IPS DF 19.7 (cell line): ENCODE data around the gene EFHD2.
"Not testable (repeated sequence)": the region's sequence is repeated elsewhere in the genome, so short reads cannot be mapped to it uniquely, and the experiment has no call there.

Source experiments
- DNase-seq: peaks from one replicate; pipeline ENCODE4 v3.0.0-alpha.2; 2013; ENCODE audit warnings: low read depth, low spot score

Gene EFHD2

DNA sequence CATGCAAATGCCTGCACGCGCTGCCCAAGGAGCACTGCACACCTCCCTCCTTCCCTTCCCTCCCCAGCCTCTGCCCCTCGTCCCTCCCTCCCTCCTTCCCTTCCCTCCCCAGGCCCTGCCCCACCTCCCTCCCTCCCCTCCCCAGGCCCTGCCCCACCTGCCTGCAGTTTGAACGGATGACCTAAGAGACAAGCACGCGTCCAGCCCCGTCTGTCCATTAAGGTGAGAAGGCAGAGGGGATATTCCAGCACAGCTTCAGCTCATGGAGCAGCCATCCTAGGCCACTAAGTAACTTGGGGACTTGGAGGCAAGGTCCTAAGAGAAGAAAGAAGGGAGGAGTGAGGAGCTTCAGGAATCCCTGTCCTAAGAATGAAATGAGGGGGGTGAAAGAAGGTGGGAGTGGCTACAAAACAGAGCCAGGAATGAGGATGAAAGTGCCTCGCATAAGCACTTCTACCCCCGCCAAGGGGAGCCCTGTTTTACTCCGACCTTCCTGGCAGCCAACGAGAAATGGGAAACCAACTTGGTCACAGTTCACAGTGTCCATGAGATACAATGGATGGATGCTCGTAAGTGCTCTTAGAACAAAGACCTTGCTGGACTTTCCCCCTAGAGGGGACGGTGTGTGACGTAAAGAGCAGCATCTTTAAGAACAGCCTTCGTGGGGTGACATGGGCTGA is 21.3 kb upstream of the EFHD2 start:
- DNase-seq: no peak

DNA sequence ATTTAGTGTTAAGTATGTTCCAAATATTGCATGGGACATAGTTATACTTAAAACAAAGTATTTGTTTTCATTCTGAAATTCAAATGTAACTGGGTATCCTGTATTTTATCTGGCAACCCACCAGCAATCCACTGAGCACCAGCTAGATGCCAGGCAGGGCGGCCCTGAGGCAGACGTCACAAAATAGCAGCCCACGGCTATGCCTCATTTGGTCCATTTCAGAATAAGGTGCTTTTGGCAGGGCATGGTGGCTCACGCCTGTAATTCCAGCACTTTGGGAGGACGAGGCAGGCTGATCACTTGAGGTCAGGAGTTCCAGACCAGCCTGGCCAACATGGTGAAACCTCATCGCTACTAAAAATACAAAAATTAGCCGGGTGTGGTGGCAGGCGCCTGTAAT is 19.9 kb upstream of the EFHD2 start:
- not testable (repeated sequence) for DNase-seq

DNA sequence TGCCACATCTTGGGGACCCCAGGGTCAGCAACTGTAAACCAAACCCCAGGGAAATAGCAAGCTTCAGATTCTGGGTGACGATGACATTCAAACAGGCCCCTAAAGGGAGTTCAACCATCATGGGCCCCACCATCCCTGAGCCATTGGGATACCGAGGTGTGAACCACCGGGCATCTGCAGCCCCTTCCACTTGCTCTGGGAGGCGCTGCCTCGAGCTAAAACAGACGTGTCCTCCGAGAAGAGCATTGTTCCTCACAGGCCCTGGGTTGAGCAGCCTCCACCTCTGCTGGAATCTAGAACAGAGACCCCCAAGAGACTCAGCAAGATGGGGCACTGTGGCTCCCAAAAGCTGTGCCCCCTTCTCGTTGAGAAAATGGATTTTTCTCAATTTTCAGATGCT is 19.0 kb upstream of the EFHD2 start:
- DNase-seq: no peak

DNA sequence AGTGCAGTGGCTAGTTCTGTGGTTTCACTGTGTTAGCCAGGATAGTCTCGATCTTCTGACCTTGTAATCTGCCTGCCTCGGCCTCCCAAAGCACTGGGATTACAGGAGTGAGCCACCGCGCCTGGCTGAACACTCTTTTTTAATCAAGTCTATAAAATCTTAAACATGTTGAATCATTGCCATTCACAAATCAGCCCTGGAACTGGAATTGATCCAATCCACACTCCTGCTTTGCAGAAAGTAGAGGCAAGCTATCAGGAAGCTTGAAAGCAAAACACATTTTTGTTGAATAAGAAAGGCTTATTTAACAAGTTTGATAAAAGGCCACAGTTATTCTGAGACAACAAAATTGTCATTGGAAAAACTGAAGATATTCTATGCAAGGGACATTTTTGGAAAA is 18.3 kb upstream of the EFHD2 start:
- no peak for DNase-seq

DNA sequence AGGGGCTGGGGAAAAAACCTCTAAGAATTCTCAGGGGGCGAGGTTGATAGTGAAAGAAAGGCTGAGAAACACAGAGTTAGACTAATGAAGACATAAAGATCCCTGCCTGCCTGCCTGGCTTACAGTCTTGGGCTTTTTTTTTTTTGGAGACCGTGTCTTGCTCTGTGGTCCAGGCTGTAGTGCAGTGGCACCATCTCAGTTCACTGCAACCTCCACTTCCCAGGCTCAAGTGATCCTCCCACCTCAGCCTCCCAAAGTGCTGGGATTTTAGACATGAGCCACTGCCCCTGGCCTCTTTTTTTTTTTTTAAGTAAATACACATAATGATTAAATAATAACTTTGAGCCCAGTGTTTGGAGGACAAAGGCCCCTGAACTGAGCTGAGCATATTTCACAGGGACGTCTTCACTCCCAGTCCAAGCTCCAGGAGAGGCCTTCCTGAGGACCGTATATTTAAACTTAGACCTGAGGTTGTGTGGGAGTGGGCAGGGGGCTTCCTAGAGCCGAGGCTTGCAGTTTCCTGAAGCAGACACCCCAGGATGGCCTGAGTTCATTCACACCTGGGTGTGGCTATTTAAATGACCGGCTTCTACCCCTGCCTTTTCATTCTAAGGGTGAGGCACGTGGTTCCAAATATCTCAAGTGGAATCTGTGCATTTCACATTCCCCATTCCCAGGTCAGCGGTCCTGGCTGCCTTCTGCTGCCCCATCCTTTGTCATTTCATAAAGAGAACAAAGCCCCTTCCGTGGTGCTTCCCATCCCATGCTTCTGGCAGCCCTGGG is 16.0 kb upstream of the EFHD2 start:
- no peak for DNase-seq

DNA sequence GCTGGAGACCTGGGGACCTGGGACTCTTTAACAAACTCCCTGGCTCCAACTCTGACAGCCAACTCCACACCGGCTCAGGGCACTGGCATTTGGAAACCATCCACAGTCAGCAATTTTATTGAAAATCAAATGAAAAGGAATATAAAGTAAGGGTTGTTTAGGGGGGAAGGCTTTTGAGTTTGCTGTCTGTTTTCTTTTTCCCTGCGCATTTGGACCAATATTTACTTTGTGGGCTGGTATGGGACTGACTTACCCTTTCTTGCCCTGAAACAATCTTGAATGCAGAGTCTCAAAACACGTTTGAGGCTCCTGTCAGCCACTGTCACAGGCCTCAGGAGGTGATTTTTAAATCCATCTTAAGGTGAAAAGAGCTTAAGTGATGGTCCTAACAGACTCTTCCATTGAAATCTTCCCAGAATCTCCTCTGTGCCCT is 15.4 kb upstream of the EFHD2 start:
- no peak for DNase-seq

DNA sequence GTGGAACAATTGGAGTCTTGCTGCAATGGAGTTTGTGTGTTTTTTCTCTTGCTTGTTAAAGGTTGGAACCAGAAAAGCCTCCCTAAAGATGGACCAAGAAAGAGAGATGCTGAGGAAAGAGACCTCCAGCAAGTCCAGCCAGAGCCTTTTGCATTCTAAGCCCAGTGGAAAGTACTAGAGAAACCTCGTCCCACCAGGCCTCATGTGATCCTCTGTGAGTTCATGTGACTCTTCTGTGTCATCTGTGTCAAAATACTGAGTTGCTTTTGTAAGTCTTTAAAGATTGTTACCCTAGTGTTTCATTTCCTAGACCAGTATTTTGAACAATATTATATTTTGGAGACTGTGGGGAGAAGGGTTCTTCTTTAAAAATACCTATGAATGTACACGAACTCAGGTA is 12.5 kb upstream of the EFHD2 start:
- DNase-seq: no peak

DNA sequence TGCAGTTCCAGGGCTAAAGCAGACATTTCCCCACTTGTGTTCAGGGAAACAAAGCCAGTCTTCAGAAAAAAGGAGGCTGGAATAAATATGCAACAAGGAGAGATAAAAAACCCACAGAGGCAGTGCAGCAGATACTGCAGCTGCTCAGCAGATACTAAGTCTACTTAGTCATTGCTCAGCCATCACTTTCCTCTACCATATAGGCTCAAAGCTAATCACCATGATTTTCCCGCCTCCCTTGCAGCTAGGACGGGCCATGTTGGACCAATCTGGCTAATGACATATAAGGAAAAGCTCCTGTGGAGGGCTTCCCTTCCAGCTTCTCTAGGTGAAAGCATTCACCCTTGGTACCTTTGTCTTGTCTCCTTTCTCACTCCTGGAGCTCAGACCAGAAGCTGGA is 10.0 kb upstream of the EFHD2 start:
- DNase-seq: no peak

DNA sequence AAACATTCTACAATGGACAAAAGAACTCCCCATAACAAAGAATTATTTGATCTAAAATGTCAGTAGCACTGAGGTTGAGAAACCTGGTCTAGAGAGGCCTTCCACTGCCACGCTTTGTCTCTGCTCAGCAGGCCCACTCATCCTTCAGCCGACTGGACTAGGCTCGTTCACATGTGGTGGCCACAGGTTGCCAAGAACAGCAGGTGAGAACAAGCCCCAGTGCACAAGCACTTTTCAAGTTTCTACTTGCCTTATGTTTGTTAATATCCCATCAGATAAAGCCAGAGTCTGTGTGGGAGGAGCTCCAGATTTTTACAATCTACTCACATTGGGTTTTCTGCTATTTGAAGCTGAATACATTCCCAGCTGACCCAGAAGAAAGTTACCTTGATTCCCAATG is 9.1 kb upstream of the EFHD2 start:
- no peak for DNase-seq

DNA sequence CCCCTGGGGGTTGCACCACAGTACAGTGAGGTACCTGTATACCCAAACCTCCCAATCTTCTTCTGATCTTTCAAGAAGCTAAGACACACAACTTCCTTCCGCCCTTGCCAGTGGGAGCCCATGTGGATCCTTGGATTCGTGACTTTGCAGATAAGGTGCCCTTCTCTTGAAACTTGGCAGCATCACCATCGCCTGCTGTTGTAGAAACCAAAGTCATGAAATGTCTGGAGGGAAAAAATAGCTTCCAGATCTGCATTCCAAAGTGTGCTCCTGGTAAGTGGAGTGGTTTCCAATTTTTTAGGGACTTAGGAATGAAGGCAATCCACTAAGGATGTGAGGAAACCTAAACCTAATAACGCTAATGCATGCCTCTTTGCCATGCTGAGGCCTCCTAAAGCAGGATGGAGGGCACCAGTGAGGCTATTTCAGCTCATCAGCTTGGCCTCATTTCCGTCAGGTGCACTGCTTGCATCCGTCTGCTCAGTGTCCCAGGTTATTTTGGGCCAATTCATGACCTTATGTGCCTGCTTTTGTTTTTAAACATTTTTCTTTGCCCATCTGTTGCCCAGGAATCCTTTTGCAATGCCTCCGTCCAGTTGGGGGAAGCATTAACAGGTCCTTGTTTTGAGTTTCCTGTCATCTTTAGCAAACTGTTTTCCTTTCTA is 8.2 kb upstream of the EFHD2 start:
- DNase-seq: no peak

DNA sequence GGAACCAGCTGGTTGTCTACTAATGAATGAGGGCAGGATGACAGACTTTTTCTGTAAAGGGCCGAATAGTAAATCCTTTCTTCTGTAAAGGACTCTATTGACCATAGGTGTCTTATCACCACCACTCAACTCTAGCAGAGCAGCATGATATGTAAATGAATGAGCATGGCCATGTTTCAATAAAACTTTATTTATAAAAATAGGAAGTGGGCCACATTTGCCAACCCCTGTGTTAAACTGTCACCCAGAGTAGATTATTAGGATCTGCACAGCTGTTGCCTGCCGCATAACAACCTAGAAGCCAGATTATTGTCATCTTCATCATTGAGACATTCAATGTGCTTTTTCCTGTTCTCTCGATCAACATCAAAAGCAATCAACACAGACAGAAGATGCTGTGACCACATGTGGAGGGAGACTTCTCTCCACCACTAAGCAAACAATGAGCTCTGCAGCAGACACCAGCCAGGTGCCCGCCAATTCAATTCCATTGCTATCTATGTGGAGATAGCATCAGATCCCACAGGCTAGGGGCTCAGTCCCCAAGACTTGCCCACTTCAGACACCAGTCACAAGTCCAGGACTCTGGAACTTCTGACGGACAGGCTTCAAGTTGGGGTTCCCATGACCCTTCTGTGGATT is 6.8 kb upstream of the EFHD2 start:
- DNase-seq: no peak

DNA sequence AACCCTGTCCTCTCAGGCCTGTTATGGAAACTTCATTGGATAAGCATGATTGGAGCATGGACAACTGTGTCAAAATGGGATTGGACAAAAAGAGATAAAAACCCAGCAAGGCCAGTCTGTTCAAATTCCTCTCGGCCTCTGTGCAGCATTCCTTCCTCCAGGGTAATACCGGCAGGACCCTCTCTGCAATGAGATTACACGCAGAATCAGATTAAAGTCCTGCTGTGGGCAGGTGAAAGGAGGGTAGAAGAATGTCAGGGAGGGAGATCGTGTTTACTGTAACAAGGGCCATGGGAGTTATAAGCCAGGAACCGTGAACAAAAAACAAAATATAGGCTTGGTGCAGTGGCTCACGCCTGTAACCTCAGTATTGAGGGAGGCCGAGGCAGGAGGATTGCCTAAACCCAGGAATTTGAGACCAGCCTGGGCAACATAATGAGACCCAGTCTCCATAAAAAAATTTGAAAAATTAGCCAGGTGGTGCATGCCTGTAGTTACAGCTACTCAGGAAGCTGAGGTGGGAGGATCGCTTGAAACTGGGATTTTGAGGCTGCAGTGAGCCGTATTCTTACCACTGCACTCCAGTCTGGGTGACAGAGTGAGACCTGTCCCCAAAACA is 5.6 kb upstream of the EFHD2 start:
- no peak for DNase-seq

DNA sequence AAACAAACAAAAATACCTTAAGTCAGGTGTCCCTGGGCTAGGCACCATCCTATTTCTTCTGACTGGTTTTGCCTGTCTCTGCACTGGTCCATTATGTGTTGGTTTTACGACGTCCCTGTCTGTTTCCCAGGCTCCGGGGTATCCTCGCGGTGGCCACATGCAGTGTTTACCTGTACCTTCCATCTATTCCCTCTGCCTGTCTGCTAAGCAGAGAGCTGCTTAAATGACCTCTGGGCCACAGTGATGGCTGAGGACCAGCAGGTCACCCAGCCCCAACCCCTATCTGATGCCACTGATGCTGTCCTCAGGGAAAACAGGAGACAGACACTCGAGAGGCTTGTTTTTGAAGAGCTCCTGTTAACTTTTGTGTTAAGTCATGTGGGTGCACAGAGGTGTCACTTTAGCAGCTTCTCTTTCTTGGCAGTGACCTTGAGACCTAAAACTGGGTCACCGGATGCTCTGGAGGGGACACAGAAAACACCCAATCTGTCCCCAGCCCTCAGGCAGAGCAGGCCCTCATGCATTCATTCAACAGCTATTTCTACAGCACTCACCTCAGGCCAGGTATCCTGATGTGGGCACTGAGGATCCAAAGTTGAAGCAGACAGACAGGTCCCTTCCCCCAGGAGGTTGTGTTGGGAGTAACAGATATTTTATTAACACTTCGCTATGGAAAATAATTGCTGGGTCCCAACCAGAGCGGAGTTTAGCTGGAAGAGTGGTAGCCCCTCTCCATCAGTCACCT is 4.4 kb upstream of the EFHD2 start:
- DNase-seq: no peak

DNA sequence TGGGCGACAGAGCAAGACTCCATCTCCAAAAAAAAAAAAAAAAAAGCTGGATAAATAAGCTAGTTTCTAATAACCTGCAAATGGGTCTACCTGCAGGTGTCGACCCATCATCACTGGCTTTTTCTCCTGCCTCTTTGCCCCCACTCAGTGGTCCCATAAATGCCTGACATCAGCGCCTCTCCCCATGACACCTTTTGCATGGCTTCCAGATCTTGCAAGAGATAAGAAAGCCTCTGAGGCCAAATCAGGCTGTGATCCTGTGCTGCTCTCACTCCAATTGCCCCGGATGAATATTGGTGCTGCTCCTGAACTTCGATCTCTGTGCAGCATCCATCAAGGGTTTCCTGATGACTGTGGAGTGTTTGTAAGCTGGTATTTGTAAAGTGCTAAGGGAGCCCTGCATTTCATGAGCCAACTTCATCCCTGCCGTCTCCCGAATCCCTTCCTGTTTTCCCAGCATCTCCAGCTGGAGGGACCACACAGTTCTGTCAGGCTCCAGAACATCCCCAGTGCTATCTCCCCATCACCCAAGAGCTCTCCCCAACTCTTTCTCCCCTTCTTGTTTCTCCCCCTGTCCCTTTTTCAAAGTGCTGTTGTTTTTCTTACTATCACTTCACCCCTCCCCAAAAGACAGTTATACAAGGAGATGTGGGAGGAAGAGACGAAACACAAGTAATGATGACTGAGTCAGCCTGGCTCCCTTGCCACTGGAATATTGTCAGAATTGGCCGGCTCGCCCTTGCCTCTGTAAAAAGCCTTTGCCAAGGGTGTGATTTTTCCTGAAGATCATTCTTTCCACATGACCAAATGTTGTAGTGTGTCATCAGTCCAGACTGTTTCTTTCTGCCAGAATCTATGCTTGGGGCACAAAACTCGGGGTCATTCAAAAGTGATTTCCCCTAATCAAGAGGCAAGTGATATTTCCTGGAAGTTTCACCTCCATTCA is 2.8 kb upstream of the EFHD2 start:
- no peak for DNase-seq

DNA sequence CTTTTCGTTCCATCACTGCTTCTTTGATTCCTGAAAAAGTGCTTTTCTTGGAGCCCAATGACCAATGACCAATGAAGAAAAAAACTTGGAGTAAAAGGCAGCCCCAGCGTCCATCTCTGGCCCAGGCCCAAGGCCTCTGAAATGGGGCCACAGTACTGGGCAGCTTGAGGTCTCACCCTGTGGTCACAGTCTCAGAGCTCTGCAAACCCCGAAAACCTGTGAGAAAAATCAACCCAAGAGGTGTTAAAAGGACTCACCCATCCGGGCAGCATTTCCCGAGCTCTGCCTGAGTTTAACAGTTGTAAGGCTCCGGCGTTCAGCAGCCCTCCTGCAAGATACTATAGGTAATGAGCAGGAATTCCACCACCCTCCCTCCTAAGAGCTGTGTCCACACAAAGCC is 2.1 kb upstream of the EFHD2 start:
- DNase-seq: no peak

DNA sequence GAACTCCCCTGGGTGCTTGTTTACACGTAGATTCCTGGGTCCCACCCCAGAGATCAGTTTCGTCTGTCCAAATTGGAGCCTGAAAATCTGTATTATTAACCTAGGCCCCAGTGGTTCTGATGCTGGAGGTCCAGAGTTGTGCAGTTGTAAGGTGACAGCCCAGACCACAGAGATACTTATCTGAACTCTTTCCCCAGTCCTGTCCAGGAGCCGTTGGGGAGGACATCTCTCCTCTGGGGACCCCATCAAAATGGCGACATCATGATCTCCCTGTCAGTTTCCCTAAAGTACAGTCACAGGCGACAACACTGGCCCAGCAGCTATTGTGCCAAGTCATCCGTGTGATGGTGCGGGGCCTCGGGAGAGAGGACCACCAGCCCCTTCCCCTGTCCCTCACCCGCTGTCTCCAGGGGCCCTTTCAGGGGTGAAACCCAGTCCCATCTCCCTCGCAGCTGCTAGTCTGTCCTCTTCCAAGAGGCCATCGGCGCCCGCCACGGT is 749 bp upstream of the EFHD2 start:
- DNase-seq: no peak

DNA sequence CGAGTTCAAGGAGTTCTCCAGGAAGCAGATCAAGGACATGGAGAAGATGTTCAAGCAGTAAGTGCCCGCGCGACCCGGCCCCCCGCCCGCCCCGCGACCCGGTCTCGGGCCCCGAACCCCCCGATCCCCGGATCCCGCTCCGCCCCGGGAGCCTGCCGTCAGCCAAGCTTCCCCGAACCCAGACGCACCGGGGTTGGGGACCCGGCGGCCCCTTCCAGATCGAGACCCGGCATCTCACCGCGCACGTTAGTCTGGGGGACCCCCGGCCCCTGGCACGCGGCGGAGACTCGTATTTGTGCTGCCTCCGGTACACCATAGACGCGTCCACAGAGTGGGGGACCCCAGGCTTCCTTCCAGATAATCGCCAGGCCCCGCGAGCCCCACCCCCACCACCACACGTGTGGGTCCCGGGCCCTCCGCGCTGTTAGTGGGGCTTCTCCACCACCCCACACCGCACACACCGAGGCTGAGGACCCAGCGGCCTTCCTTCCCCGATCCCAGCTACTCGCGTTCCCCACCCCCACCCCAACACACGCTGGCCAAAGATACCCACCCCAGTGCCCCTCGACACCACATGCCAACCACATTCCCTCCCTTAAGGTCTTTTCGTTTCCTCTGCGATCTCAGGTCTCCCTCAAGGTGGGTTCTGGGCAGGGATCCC is 665 bp downstream of the EFHD2 start:
- no peak for DNase-seq

DNA sequence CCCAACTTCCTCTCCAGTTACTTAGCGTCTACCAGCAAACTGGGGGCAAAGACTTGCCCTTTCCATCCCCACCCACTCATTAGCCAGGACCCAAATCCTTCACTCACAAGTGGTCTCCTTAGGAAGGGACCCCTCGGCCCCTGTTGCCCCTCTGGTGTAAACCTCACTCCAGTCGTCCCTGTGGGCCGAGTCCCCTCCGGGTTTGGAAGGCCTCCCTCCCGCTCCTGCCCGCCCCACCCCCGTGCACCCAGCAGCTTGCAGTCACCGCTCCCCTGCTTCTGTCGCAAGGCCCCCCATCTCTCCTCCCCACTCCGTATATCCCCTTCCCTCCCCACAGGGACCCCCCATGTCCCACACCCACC is 1.2 kb downstream of the EFHD2 start:
- DNase-seq: no peak

DNA sequence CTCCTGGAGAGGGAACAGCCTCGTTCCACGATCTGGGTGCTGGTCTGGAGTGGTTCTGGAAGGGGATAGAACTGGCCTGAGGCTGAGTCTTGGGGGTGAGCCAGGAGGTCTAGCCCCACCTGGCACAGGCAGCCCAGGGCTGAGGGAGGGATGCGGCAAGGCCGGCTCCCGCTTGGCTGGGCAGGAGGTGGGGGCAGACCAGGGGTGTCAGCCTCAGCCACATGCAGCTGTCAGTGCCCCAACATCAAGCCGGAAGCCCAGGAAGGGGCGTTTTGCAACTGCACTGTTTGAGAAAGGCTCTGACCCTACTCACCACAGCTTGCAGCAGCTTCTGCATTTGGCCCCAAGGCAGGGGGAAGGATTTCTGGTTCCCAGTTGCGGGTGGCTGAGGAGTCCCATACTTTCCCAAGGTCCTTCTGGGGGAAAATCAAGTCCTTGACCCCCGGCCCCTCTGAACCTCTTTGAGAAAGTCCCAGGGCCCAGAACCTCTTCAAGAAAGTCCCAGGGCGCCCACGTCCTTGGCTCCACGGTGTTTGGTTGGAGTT is 2.0 kb downstream of the EFHD2 start:
- no peak for DNase-seq
